ENCODE measurements around the gene ABCE1.

ABCE1 gene

GRCh38 chr4:145083891-145084605, 14.1 kb upstream of the ABCE1 start:
- DNase-seq (ENCODE audit: low spot score) = no peak
- no peak for TF ChIP-seq CTCF (IDR thresholded peaks at IDR 0.05)

GRCh38 chr4:145090380-145090779, 7.7 kb upstream of the ABCE1 start:
- H3K27ac ChIP-seq = no peak overlapping the region
- no peak overlapping the region for H3K4me3 ChIP-seq
- no peak for TF ChIP-seq CTCF (IDR thresholded peaks at IDR 0.05)
- no peak for DNase-seq (ENCODE audit: low spot score)

More at GRCh38 chr4:145083891-145084605, 14.1 kb upstream of the ABCE1 start:
- Histone ChIP-seq H3K4me3 (no peak overlapping the region), H3K27ac (no peak overlapping the region)

DNA sequence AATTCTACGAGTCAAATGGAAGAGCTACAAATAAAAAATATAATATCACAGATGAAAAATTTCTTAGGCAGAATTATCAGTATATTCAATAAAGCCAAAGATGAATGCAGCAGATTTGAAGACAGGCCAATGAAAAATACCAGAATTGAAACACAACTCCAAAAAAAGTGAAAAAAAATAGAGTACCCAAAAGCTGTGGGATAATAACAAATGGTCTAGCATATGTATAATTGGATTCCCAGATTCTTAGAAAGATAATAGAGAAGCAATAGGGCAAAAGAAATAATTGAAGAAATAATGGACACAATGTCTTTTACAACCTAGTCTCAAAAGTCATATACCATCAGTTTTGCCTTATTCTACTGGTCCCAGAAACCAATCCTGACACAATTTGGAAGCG, 4.5 kb upstream of the ABCE1 start:
- no peak for TF ChIP-seq CTCF (IDR thresholded peaks at IDR 0.05)
- H3K4me3 ChIP-seq = no peak overlapping the region
- no peak overlapping the region for H3K27ac ChIP-seq
- DNase-seq (ENCODE audit: low spot score) = no peak

DNA sequence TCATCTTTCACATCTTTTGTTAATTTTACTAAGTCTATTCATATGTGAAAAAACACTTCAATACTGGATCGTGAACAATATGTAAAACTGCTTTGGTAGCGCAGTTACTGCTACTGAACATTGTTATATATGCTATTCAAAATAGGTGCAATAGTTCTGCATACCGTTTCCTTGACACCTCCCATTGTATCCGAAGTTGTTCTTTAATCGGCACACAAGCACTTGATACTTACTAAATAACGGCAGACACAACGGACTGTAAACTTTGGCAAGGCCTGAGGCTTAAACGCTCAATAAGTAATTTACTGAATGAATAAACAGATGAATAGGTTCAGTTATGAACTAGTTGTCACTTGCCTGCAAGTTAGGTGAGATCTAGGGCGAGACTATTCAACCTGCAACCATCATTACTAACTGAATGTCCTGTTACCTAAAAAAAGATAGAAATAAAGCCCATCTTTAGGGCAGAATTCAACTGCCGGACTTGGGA, 735 bp upstream of the ABCE1 start:
- TF ChIP-seq CTCF (IDR thresholded peaks at IDR 0.05) = no peak
- Histone ChIP-seq H3K27ac (peak overlapping the region; percentile 88 to 92), H3K4me3 (peak overlapping the region; percentile 95)
- no peak for DNase-seq (ENCODE audit: low spot score)

- DNase-seq (ENCODE audit: low spot score) = peak; percentile 74
- H3K4me3 ChIP-seq = peak overlapping the region; percentile 95
- no peak for TF ChIP-seq CTCF (IDR thresholded peaks at IDR 0.05)
- H3K27ac ChIP-seq = peak overlapping the region; percentile 88 to 92
Measured at GRCh38 chr4:145098675-145099037, 545 bp downstream of the ABCE1 start.

- Histone ChIP-seq H3K4me3 (peak overlapping the region; percentile 95), H3K27ac (no peak overlapping the region)
- no peak for DNase-seq (ENCODE audit: low spot score)
- no peak for TF ChIP-seq CTCF (IDR thresholded peaks at IDR 0.05)
Measured at GRCh38 chr4:145099653-145100052, 1.5 kb downstream of the ABCE1 start.

DNA sequence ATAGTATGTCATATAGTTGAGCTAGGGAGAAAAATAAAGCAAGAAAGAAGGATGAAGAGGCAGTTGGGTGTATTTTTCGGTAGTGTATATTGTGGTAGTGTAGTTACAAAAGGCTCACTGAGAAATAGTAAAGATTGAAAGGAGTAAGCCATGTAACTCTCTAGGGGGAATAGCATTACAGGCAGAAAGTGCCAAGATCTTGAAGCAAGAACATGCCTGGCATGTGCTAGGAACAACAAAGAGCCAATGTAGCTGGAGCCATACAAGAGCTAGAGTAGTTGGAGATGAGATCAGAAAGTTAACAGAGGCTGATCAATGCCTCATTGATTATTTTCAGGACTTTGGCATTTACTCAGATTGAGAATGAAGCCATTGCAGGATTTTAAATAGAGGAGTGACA, 3.0 kb downstream of the ABCE1 start:
- Histone ChIP-seq H3K4me3 (no peak overlapping the region), H3K27ac (no peak overlapping the region)
- no peak for DNase-seq (ENCODE audit: low spot score)
- TF ChIP-seq CTCF (IDR thresholded peaks at IDR 0.05) = no peak

Measured in coronary artery (tissue), 2 donors.